DND-41 (cell line): ENCODE measurements around the gene MRPS23.

Source experiments
- ATAC-seq: fragments of 200-7000 bp; cut with Tn5 transposase; 3 replicates; pipeline ENCODE4 v1.9.1; 2021; ENCODE audit warnings: low read depth; ENCODE audit not compliant: insufficient read depth
- DNase-seq: peaks from one replicate; pipeline ENCODE4 v3.0.0-alpha.2; 2020
- H2AFZ ChIP-seq: 2 replicates; pipeline ENCODE4 v1.6.0; 2012; ENCODE audit warnings: low read depth, low read length
- H3K27ac ChIP-seq: 2 replicates; pipeline ENCODE4 v1.5.1; 2012; ENCODE audit warnings: low read length, inconsistent platforms
- H3K27me3 ChIP-seq: fragments of 200-600 bp; sonication (generic); 2 replicates; pipeline ENCODE4 v1.6.0; 2012; ENCODE audit warnings: low read length, mild to moderate bottlenecking, inconsistent platforms; ENCODE audit not compliant: insufficient read depth, poor library complexity
- H3K36me3 ChIP-seq: 2 replicates; pipeline ENCODE4 v1.5.1; 2012; ENCODE audit warnings: low read length, inconsistent platforms; ENCODE audit not compliant: insufficient read depth
- H3K4me1 ChIP-seq: 2 replicates; pipeline ENCODE4 v1.5.1; 2012; ENCODE audit warnings: mild to moderate bottlenecking, low read length; ENCODE audit not compliant: insufficient read depth
- H3K4me2 ChIP-seq: 2 replicates; pipeline ENCODE4 v1.6.0; 2012; ENCODE audit warnings: mild to moderate bottlenecking, moderate library complexity, low read length, inconsistent platforms; ENCODE audit not compliant: insufficient read depth
- H3K4me3 ChIP-seq, 2 experiments: fragments of 200-600 bp in 1 of 2; shearing (Covaris generic) in 1 of 2; 2 replicates each; pipeline ENCODE4 v1.5.1; 2012 to 2016; ENCODE audit warnings: inconsistent platforms in 2 of 2, low read length in 2 of 2, mild to moderate bottlenecking in 2 of 2, low read depth in 1 of 2, moderate library complexity in 1 of 2
- H3K79me2 ChIP-seq: 2 replicates; pipeline ENCODE4 v1.6.0; 2012; ENCODE audit warnings: low read length, inconsistent platforms; ENCODE audit not compliant: insufficient read depth
- H3K9ac ChIP-seq: 2 replicates; pipeline ENCODE4 v1.6.0; 2012; ENCODE audit warnings: low read depth, mild to moderate bottlenecking, inconsistent platforms, low read length, moderate library complexity
- H3K9me3 ChIP-seq: 2 replicates; pipeline ENCODE4 v1.5.1; 2012; ENCODE audit warnings: low read length, moderate library complexity, mild to moderate bottlenecking, inconsistent platforms; ENCODE audit not compliant: insufficient read depth, severe bottlenecking
- H4K20me1 ChIP-seq: 2 replicates; pipeline ENCODE4 v1.6.0; 2012; ENCODE audit warnings: low read length; ENCODE audit not compliant: insufficient read depth
- EZH2 ChIP-seq: IDR thresholded peaks from 3 replicates; pipeline ENCODE4 v1.6.1; 2012; ENCODE audit warnings: borderline replicate concordance, low read depth, mild to moderate bottlenecking, moderate library complexity, low read length, inconsistent platforms; ENCODE audit not compliant: severe bottlenecking
- TF ChIP-seq, protein P1 (sequence below): IDR thresholded peaks from 2 replicates; pipeline ENCODE4 v1.5.1; 2012; ENCODE audit warnings: borderline replicate concordance, low read length, moderate library complexity, mild to moderate bottlenecking; ENCODE audit not compliant: poor library complexity, severe bottlenecking; ENCODE audit errors: extremely low read depth

MRPS23 gene

DNA sequence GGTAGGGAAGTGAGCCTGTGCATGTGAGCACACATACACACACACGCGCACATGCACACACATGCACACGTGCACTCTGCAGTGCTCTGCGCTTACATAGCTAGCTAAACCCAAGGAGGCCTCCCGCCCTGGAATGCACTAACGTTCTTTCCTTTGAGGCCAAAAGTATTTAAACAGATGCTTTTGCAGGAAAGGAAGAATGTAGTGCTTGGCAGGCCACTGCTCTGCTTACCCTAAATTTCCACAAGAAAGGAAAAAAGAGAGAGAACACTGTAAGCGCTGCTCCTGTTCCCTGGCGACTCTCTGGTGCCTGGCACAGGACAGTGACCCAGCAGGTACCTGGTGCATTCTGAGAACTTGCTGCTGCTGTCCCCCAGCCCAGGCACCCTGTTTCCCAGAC is 31.3 kb upstream of the MRPS23 start:
- Histone ChIP-seq H3K36me3 (no peaks in the 10 kb centered on the region), H3K27ac (no peak overlapping the region), H2AFZ (no peak overlapping the region), H3K9ac (no peak overlapping the region), H3K79me2 (no peaks in the 10 kb centered on the region), H4K20me1 (peaks cover 9% of the 10 kb centered on the region; the same call in 1 of the 2 replicates), H3K4me1 (no peaks in the 10 kb centered on the region), H3K4me2 (no peak overlapping the region), H3K27me3 (peaks cover 14% of the 10 kb centered on the region), H3K4me3 (no peak overlapping the region), H3K9me3 (no peaks in the 10 kb centered on the region)
- DNase-seq (no peak), ATAC-seq (no peak)
- TF ChIP-seq, protein P1, sequence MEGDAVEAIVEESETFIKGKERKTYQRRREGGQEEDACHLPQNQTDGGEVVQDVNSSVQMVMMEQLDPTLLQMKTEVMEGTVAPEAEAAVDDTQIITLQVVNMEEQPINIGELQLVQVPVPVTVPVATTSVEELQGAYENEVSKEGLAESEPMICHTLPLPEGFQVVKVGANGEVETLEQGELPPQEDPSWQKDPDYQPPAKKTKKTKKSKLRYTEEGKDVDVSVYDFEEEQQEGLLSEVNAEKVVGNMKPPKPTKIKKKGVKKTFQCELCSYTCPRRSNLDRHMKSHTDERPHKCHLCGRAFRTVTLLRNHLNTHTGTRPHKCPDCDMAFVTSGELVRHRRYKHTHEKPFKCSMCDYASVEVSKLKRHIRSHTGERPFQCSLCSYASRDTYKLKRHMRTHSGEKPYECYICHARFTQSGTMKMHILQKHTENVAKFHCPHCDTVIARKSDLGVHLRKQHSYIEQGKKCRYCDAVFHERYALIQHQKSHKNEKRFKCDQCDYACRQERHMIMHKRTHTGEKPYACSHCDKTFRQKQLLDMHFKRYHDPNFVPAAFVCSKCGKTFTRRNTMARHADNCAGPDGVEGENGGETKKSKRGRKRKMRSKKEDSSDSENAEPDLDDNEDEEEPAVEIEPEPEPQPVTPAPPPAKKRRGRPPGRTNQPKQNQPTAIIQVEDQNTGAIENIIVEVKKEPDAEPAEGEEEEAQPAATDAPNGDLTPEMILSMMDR = no peak
- TF ChIP-seq EZH2 = no peak

DNA sequence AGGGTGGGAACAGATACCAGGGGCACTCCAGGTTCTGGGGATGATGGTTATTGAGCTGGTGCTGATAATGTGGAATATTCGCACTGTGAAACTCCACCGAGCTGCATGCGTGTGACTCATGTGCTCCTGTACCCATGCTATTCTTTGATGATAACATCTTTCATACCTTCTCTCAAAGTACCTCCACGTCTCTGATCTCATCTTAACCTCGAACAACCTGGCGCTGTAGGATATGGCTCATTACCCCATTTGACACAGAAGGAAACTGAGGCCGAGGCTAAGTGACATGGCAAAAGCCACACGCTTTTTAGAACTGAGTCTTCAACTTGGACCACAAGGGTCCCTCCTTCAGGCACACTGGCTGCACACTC is 30.2 kb upstream of the MRPS23 start:
- Histone ChIP-seq H3K27ac (no peak overlapping the region), H3K4me2 (no peak overlapping the region), H2AFZ (no peak overlapping the region)

DNA sequence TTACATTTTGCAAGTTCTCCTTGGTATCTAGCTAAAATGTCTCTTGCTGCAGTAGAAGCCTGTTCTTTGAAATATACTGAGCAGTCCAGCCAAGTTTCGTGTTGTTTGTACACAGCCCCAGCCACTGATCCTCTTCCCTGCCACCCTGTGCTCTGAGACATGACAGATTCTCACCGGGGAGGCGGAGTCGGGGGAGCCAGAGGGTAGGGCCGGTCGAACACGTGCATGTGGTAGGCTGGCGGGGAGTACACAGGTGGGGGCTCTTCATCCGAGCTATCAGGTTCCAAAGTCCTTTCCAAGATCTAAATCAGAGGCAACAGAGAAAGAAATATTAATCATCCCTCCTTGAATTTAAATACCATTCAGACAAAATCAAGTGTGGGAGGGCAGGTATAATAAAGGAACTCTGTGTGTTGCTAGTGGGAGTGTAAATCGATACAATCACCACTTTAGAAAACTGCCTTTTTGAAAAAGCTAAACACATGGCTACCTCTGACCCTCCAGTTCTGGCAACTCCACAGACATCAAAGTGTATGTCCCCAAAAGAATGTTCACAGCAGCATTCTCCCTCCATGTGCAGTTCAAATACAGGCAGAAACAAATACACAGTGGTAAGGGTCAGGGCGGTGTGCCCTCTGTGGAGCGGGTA is 29.7 kb upstream of the MRPS23 start:
- Histone ChIP-seq H3K4me2 (no peak overlapping the region), H2AFZ (no peak overlapping the region), H3K27me3 (peaks cover 14% of the 10 kb centered on the region), H3K9ac (no peak overlapping the region), H3K27ac (no peak overlapping the region), H3K4me1 (peaks cover 12% of the 10 kb centered on the region), H3K9me3 (no peaks in the 10 kb centered on the region), H3K36me3 (no peaks in the 10 kb centered on the region), H3K79me2 (no peaks in the 10 kb centered on the region), H3K4me3 (no peak overlapping the region), H4K20me1 (peaks cover 6% of the 10 kb centered on the region; the same call in 1 of the 2 replicates)
- DNase-seq = no peak
- no peak for TF ChIP-seq EZH2
- TF ChIP-seq, protein P1 = no peak
- ATAC-seq = no peak

More for the DNA sequence above, 30.2 kb upstream of the MRPS23 start:
- Histone ChIP-seq H3K9ac (no peak overlapping the region), H3K4me1 (peaks cover 8% of the 10 kb centered on the region), H4K20me1 (peaks cover 6% of the 10 kb centered on the region; the same call in 1 of the 2 replicates), H3K36me3 (no peaks in the 10 kb centered on the region), H3K4me3 (no peak overlapping the region), H3K79me2 (no peaks in the 10 kb centered on the region), H3K27me3 (peaks cover 14% of the 10 kb centered on the region), H3K9me3 (no peaks in the 10 kb centered on the region)
- DNase-seq (no peak), ATAC-seq (no peak)
- no peak for TF ChIP-seq EZH2
- TF ChIP-seq, protein P1 = no peak
